GM18861 (cell line): ENCODE measurements around the gene DENND5B.
A peak's percentile ranks its signal among the peaks of the same experiment; 100 is the strongest.
"Not testable (repeated sequence)": the region's sequence is repeated elsewhere in the genome, so short reads cannot be mapped to it uniquely, and the experiment has no call there.

Experiments used
- ATAC-seq: cut with Tn5 transposase; IDR thresholded peaks from one replicate; pipeline ENCODE4 v1.9.1; 2021; ENCODE audit not compliant: unreplicated experiment

The DENND5B gene

DNA sequence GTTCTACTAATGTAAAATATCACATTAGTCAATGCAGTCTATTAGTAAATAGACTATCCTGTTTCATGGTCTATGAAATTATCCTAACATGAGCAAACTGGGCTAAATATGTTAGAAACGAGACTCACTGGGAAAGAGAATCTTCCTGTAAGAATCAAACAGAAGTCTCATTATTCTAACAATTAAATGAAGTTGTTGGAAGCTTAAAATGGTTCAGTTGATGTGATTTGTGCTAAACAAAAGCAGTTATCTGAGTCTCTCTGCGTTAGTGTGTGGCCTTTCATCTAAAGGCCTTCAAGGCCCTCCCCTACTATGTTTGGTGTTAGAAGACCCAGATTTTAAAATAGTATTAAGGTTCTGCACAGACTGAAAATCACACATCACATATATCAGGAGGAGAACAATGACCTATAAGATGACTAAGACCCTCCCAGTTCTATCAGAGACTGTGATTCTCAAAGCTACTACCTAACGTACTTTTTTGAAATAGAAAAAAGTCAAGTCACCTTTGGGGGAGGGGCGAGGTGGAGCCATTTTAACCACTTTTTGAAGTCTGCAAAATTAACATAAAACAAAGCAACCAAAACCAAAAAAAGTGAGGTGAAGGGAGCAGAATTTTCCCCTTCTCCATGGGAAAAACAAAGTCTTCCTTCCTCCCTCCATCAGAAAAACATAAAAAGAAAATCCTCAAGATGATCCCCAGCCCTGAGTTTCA lies 82.3 kb downstream of the DENND5B start:
- ATAC-seq = no peak

DNA sequence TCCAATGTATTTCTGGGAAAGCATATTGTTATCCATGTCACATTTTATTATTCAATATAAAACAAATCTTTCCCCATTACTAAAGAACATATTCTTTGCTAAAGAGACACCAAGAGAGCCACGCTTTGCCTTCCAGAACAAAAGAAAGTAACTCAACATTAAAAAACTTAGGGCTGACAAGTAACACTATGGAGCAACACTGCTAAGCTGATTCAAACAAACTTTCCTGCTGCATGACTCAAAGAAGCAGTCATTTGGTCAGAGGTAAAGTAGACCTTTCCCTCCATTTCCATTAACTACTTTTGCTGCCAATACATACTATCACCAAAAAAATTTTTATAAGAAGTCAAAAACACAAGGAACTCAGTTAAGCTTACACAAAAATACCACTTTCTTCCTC lies 83.0 kb downstream of the DENND5B start:
- no peak for ATAC-seq

DNA sequence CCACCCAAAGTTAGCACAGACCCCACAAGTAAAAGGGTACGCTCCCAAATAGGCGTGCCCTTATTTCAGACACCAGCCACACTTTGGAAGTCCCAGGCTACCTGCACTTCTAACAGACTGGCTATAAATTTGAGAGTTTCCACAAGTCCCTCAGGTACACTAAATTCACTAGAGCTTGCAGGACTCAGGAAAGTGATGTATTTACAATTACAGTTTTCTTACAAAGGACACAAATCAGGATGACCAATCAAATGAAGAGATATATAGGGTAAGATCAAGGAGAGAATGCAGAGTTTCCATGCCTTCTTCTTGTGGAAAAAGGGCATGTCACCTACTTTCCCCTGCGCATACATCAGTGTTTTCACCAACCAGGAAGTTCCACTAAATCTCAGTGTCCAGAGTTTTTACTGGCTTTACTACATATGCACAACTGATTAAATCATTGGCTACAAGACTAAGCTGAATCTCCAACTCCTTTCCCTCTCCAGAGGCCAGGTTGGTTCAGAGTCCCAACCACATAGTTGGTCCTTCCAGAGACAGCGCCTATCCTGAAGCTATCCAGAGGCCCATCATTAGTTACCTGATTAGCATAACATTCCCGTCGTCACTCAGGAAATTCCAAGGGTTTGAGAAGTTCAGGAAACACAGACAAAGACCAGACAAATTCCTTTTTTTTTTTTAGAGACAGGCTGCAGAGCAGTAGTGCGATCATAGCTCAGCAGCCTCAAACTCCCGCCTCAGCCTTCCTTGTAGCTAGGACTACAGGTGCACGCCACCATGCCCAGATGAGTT lies 84.2 kb downstream of the DENND5B start:
- no peak for ATAC-seq

DNA sequence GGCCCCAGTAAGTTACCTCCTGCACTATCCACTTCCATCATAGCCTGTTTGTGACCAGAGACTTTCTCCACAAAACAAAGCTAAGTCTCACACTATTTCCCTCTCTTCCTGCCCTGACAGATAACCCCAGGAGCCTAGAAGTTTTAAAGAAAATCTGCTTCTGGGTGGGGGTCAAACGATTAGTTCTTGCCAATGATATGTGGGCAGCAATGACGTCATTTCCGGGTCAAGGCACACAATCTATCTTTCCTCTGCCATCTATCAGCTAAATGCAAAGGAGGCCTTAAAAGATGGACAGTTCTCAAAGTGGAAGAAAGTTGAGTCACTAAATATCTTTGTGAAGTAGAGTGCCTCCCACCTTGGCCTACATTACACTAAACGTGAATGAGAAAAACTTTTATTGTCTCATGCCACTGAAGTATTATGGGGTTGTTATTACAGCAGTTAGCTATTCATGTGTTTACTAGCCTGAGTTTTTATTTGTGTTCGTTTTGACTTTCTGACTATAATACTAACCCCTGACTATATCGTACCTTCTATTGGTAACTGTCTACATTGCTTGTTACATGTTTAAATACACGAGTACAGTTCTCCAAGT lies 86.2 kb downstream of the DENND5B start:
- ATAC-seq = no peak

DNA sequence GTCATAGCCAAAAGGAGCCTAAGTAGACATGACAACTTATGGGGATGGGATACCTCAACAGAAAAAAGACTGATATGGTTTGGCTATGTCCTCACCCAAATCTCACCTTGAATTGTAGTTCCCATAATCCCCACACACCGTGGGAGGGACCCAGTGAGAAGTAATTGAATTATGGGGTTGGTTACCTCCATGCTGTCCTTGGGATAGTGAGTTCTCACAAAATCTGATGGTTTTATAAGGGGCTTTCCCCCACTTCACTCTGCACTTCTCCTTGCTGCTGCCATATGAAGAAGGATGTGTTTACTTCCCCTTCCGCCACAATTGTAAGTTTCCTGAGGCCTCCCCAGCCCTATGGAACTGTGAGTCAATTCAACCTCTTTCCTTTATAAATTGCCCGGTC lies 89.9 kb downstream of the DENND5B start:
- ATAC-seq = not testable (repeated sequence)

DNA sequence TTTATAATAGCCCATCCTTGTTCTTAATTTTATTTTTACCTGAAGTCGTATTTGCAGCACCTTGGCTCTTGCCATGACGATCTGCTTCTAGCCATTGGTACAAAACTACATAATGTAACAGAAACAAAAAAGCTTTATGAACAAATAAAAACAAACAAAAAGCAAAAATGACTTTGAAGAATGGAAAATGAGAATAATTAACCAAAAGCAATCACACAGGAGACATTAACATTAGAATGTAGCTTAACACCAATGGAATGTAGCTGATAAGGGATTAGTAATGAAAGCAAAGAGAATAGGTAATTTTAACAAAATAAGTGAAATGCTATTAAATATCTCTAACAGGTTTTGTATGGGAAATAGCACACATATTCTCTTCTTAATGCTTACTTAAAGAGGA lies 91.4 kb downstream of the DENND5B start:
- no peak for ATAC-seq

DNA sequence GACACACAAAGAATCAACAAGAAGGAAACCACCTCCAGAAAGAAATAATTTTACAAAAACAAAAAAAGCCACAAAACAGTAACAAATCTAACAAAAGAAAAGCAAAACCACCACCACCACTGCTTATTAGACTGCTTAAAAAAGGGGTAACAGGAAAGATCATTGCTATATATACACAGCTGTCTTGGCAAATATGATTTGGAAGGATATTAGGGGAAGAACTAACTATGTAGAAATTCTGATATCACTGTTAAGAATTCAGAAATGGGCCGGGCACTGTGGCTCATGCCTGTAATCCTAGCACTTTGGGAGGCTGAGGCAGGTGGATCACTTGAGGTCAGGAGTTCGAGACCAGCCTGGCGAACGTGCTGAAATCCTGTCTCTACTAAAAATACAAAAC lies 92.5 kb downstream of the DENND5B start:
- ATAC-seq = no peak

DNA sequence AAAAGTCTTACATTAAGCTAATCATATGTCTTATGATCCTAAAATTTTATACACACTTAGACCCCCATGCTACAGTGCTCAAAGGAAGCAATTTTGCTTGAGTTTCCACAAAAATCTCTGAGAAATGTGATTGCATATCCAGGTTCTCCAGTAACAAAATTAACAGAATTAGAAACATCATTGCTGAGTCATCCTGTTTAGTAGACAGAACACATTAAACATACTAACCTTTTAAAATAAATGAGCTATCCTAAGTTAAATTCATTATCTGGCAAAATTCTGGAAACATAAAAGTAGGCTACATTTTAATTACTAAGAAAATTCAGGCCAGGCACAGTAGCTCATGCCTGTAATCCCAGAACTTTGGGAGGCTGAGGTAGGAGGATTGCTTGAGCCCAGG lies 94.7 kb downstream of the DENND5B start:
- ATAC-seq = no peak

DNA sequence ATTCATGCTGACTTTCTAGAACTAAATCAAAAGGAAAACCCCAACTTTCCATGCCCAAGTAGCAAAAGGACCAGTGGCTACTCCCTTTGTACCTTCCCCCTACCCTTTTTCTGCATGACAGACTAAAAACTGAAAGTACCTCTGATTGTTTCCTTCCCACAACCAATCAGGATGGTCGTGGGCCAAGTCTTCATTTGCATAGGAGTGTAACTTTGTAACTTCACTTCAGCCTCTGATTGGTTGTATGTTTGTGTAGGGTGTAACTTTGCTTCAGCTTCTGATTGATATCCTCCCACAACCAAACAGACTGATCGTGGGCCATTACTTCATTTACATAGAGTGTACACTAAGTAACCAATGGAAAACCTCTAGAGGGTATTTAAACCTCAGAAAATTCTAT lies 96.5 kb downstream of the DENND5B start:
- ATAC-seq = no peak

DNA sequence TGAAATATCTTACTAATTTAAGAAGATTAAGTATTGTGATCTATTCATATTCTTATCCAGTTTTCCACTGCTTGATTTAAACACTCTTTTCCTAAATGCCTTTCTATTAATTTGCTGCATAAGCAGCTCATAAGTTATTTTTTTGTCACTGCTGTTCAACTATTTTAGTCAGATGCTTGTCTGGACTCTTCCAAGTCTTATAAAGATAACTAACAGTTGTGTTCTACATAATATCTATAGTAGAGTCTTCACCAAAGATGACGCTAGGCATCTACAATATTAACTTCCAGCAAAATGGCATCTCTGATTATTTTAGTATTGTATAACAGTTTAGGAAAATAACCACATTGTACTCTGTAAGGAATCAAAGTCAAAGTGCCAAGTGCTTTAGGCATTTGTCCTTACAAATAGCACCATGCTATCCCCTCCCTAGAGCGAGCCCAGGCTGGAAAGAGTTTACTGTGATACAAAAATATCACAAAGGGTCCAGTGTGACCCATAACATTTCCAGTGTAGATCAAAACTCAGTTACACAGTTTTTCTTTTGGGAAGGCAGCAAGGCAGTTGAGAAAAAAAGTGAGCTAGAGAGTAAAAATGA lies 98.2 kb downstream of the DENND5B start:
- ATAC-seq = no peak

DNA sequence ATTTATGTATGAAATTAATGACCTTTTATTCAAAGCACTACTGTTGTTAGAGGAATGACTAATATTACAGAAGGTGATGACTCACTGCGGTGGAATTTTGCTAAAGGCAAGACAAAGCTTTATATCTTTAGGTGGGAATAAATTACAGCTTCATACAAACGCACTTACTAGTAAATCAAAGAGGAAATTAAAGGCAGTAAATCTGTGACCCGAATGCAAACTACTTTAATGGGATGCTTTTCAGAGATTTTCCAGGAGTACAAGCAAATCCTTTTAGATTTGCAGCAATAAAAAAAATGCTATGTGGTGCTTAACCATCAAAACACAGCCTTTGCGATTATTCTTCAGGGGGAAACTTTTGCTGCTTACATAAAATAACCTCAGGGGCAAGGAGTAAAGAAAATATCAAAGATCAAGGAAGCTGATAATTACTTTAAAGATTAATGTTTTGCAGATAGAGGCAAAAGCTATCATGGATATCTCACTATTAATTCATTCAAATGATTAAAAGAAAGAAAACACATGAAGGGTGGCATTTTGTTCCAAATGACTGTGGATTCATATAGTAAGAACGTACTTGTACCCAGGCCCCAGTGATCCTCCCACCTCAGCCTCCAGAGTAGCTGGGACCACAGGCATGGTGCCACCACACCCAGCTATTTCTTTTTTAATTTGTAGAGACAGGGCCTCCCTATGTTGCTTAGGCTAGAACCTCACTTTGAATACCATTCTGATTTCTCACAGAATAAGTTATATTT lies 98.9 kb downstream of the DENND5B start:
- no peak for ATAC-seq

DNA sequence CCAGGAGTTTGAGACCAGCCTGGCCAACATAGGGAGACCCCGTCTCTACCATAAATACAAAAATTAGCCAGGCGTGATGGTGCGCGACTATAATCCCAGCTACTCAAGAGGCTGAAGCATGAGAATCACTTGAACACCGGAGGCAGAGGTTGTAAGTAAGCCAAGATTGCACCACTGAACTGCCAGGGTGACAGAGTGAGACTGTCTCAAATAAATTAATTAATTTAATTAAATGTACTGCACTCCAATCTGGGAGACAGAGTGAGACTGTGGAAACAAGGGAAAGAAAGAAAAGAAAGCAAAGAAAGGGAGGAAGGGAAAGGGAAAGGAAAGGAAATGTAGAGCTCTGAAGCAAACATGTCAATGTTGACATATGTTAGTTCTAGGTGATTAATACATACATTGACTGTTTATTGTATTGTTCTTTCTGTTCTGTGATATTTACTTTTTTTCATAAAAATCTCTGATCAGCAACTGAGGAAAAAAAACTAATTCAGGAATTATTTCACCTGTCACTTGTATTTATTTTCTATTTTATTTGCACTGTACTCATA lies 99.6 kb downstream of the DENND5B start:
- no peak for ATAC-seq

DNA sequence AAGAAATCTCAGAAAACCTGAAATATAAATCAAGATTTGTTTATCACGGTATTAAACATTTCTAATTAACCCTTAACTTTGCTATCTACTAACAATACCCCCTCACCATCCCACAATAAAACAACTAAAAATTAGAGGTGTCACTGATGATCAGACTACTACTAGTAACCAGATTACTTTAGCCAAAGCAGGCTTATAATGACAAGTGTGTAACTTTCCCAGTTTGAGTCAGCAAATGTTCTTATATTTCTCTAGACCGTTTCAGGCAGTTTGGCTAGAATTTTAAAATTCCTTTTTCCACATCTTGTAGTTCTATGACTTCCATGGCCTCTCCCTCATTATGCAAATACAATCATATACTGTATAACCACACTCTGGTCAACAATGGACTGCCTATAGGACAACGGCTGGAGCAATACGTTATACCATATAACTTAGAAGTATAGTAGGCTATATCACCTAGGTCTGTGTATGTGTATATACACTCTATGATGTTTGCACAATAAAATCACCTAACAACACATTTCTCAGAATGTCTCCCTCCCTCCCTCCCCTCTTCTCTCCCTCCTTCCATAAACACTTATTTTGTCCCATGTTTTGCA lies 102.1 kb downstream of the DENND5B start:
- no peak for ATAC-seq

DNA sequence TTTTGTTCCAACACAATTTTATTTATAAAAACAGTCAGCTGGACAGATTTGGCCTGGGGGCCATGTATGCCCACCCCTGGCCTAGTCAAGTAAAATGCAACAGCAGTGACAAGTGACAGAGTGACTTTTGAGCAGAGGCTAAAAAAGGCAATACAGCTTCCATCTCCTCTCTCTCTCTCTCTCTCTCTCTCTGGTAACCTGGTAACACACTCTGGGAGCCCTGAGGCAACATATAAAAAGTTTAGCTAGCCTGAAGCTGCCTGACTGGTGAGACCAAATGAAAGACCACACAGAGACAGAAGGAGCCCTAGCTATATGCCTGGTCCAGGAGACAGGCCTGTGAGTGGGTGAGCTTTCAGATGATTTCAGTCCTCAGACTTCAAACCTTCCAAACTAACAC lies 105.4 kb downstream of the DENND5B start:
- no peak for ATAC-seq

DNA sequence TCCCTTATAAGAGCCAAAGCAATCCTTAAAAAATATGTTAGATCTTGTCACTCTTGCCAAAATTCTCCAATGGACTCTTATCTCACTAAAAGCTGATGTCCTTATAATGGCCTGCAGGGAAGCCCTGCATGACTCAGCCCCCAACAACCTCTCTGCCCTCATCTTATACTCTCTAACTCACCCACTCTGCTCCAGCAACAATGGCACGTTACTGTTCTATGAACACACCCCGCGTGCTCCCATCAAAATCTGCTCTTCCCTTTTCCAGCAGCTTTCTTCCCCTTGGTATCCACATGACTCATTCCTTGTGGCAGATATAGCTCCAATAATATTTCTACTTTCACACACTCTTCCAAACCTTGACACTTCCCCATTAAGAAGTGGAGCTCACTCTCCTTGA lies 108.1 kb downstream of the DENND5B start:
- ATAC-seq = no peak

DNA sequence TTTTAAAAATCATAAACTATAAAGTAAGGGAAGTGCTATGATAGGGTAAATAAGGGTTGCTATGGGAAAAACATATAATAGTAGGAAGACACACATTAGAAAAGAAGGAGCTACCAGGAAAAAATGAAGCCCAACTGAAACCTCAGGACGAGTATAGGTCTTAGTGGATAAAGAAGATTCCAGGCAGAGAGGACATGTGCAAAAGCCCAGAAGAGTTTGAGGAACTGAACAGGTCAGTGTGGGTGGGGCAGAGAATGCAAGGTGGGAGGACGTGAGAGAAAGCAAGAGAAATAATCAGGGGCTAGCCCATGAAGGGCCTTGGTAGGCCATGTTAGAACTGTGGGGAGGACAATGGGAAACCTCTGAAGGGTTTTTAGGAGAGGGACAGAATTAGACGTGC lies 109.5 kb downstream of the DENND5B start:
- ATAC-seq = no peak

DNA sequence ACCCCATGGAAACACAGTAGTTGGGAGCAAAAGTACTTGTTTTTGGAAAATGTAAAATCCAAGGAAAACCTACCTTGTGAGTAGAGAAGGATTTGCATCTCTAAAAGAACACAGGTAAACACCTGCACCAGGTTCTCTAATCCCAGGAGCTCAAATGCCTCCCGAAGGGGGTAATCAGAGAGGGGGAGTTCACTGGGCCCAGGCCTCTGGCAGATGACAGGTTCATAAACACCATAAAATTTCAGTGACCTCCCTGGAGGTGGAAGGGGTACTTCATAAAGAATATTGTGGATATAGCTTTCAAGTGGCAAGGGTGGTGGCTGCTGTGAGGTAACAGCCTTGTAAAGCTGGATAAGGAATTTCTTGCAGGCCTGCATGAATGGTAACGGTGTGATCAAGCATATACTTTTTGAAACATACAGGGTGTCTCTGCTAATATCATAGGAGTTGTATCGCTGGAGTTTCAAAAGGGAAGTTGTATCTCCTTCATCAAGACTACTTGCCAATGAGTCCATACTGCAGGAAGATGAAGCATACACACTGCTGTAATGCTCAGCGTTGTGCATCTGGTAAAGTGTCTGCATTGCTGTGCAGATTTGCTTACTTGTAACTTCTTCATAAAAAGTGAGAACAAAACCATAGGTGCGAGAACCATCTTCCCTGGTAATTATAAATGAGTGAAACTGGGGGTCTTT lies 111.3 kb downstream of the DENND5B start:
- ATAC-seq = no peak

DNA sequence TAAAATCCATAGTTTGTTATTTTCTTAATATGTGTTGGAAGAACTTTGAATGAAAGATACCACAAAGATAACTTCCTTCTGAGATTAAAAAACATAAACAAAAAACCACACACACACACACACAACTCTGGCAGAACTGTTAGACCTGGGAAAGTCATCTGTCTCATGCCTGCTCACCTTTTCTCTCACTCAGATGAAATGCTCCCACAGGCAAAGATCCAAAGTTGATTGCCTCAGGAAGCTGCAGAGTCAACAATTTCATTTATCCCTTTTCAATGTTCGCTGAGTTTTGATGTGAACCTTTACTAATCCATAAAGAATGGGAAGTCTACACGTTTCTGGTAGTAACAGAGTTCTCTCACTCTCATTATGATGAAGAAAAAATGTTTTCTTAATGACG lies 112.0 kb downstream of the DENND5B start:
- ATAC-seq = no peak

DNA sequence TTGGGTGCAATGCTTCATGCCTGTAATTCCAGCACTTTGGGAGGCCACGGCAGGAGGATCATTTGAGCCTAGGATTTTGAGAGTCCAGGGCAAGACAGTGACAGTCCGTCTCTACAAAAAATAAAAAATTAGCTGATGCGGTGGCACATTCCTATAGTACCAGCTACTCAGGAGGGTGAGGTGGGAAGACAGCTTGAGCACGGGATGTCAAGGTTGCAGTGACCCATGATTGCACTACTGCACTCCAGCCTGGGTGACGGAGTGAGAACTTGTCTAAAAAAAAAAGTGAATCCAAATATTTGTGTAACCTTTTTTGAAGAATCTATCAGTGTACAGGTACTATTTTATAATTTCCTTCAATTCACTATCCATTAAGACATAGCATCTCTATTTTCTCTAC lies 112.5 kb downstream of the DENND5B start:
- ATAC-seq = no peak

DNA sequence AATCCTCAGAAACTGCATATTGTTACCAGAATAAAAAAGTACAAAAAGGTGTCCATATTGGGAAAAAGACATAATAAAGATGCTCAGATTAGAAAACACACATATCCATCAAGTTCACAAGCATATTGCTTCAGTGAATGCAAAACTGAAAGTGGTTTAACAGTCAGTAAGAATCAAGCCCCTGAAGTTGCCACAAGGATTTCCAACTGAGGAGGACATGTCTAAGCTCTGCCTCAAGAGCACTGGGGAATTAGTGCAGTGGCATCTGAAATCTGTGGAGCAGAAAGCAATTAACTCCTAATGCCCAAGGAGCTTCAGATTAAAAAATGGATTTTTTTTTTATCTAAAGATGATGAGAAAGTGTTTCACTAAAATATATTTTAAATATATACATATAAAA lies 113.2 kb downstream of the DENND5B start:
- peak; percentile 68 for ATAC-seq
